Measurements from ENCODE around the gene SMAD9. TPM values are rescaled to one million over a fixed set of nuclear protein-coding genes. Genes with fewer than 3 reads are reported as not detected.

SMAD9 gene
- total and polyA plus RNA-seq, 2 of the 4 experiments (the other 2 are of a cell fraction) = 3.2 to 4.8 TPM

DNA sequence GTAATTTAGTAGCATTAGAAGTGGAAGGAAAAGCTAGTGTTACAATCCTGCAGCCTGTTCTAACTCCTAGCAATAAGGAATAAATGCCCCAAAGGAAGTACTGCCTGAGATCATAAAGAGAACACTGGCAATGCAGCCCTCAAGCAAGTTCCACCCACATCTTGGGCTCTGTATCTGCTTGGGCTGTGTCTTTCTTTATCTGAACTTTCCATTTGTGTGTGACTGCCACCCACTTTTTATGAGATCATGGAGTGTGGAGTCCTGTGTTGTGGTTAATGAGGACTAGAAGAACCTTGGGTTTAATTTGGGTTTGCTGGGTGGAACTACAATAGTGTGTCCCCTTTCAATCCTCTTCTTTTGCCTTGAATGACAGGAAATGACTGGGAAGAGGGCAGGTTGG, 62.8 kb downstream of the SMAD9 start:
- H2AK9ac ChIP-seq (replicated peaks; ENCODE audit: low read depth, low read length, poor library complexity) = no peak overlapping the region
- H3K4me3 ChIP-seq (ENCODE audit: insufficient read depth, low read depth, low read length) = no peak overlapping the region
- no peak overlapping the region for H2BK20ac ChIP-seq (ENCODE audit: low read depth, low read length)
- H3K79me1 ChIP-seq (ENCODE audit: low read depth in 1 of 2, low read length in 2 of 2) = peaks cover 0 to 3% of the 10 kb centered on the region in 2 experiments; a peak in 2 of 4 replicates
- POLR2A ChIA-PET (ENCODE audit: unreplicated experiment) = no interaction called here
- in situ Hi-C loops (cut with MboI; ENCODE audit: low sequenced_read_pairs) = loop anchor here (5.0 kb wide), 1 partner anchor 125 kb away; no protein-coding TSS in a partner anchor
- peaks cover 6% of the 10 kb centered on the region for H3K36me3 ChIP-seq (ENCODE audit: control insufficient read depth, insufficient read depth, low read length)
- H3K23ac ChIP-seq (ENCODE audit: low read depth, low read length) = no peak overlapping the region
- TF ChIP-seq MXI1 (IDR thresholded peaks at IDR 0.05; ENCODE audit: borderline replicate concordance, low read depth, low read length) = no peak
- no peak for TF ChIP-seq CHD1 (IDR thresholded peaks at IDR 0.05; ENCODE audit: low read depth, low read length)
- no peak for TF ChIP-seq MAZ (IDR thresholded peaks at IDR 0.05; ENCODE audit: borderline replicate concordance, low read depth, low read length)
- TF ChIP-seq, protein P1, sequence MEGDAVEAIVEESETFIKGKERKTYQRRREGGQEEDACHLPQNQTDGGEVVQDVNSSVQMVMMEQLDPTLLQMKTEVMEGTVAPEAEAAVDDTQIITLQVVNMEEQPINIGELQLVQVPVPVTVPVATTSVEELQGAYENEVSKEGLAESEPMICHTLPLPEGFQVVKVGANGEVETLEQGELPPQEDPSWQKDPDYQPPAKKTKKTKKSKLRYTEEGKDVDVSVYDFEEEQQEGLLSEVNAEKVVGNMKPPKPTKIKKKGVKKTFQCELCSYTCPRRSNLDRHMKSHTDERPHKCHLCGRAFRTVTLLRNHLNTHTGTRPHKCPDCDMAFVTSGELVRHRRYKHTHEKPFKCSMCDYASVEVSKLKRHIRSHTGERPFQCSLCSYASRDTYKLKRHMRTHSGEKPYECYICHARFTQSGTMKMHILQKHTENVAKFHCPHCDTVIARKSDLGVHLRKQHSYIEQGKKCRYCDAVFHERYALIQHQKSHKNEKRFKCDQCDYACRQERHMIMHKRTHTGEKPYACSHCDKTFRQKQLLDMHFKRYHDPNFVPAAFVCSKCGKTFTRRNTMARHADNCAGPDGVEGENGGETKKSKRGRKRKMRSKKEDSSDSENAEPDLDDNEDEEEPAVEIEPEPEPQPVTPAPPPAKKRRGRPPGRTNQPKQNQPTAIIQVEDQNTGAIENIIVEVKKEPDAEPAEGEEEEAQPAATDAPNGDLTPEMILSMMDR (conservative IDR thresholded peaks at IDR 0.05; ENCODE audit: low read depth, low read length) = no peak
- TF ChIP-seq POLR2A (IDR thresholded peaks at IDR 0.05; ENCODE audit: low read depth, low read length) = no peak
- no peak for TF ChIP-seq RCOR1 (IDR thresholded peaks at IDR 0.05; ENCODE audit: insufficient replicate concordance, low read length)
- TF ChIP-seq, protein P2, sequence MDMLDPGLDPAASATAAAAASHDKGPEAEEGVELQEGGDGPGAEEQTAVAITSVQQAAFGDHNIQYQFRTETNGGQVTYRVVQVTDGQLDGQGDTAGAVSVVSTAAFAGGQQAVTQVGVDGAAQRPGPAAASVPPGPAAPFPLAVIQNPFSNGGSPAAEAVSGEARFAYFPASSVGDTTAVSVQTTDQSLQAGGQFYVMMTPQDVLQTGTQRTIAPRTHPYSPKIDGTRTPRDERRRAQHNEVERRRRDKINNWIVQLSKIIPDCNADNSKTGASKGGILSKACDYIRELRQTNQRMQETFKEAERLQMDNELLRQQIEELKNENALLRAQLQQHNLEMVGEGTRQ (IDR thresholded peaks at IDR 0.05; ENCODE audit: low read depth, low read length) = no peak
- TF ChIP-seq CEBPB (IDR thresholded peaks at IDR 0.05; ENCODE audit: low read depth, low read length) = no peak
- no peak for TF ChIP-seq RAD21 (IDR thresholded peaks at IDR 0.05; ENCODE audit: low read length)
- TF ChIP-seq SMC3 (IDR thresholded peaks at IDR 0.05; ENCODE audit: low read depth, low read length) = no peak
- TF ChIP-seq MAFK (IDR thresholded peaks at IDR 0.05; ENCODE audit: low read depth, low read length) = no peak
- TF ChIP-seq NFE2L2 (IDR thresholded peaks at IDR 0.05; ENCODE audit: low read depth, low read length) = no peak
- TF ChIP-seq BHLHE40 (IDR thresholded peaks at IDR 0.05; ENCODE audit: low read depth, low read length) = no peak
- no peak for TF ChIP-seq RFX5 (IDR thresholded peaks at IDR 0.05; ENCODE audit: low read depth, low read length)
- TF ChIP-seq FOS (IDR thresholded peaks at IDR 0.05; ENCODE audit: low read depth, low read length) = no peak
- TF ChIP-seq, protein P3, sequence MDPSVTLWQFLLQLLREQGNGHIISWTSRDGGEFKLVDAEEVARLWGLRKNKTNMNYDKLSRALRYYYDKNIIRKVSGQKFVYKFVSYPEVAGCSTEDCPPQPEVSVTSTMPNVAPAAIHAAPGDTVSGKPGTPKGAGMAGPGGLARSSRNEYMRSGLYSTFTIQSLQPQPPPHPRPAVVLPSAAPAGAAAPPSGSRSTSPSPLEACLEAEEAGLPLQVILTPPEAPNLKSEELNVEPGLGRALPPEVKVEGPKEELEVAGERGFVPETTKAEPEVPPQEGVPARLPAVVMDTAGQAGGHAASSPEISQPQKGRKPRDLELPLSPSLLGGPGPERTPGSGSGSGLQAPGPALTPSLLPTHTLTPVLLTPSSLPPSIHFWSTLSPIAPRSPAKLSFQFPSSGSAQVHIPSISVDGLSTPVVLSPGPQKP (IDR thresholded peaks at IDR 0.05; ENCODE audit: borderline replicate concordance, low read depth, low read length) = no peak
- no peak overlapping the region for H4K5ac ChIP-seq (ENCODE audit: low read depth, low read length)
- no peak overlapping the region for H2BK5ac ChIP-seq (ENCODE audit: low read depth, low read length, poor library complexity, severe bottlenecking)
- H3K56ac ChIP-seq (ENCODE audit: extremely low read depth, insufficient read depth, low read length) = no peak overlapping the region
- peak overlapping the region; percentile 17; the same call in 1 of the 2 replicates for H2AK5ac ChIP-seq (ENCODE audit: low read depth, low read length)
- H3K18ac ChIP-seq (ENCODE audit: low read depth, low read length) = no peak overlapping the region
- H2AFZ ChIP-seq (replicated peaks; ENCODE audit: low read length, poor library complexity) = no peak overlapping the region
- no peaks in the 10 kb centered on the region; the same call in 1 of the 2 replicates for H3K4me1 ChIP-seq (ENCODE audit: control insufficient read depth, insufficient read depth, low read length)
- peaks cover 3% of the 10 kb centered on the region; the same call in 1 of the 2 replicates for H3K9me1 ChIP-seq (ENCODE audit: insufficient read depth, low read length)
- no peak for DNase-seq
- H3K27me3 ChIP-seq (ENCODE audit: control insufficient read depth, insufficient read depth, low read length) = no peaks in the 10 kb centered on the region
- no peak overlapping the region for H3K4me2 ChIP-seq (ENCODE audit: low read depth, low read length)
- no peak overlapping the region for H3K27ac ChIP-seq (ENCODE audit: insufficient read depth, low read length)
- H3K9ac ChIP-seq (ENCODE audit: low read depth, low read length) = no peak overlapping the region
- BruUV-seq (replicated peaks) = no TSS peak
- H3K4ac ChIP-seq (ENCODE audit: low read depth, low read length) = no peak overlapping the region
- intact Hi-C loops (cut with micrococcal nuclease) = no loop called here
- ATAC-seq (ENCODE audit: low read depth) = no peak
- dilution Hi-C loops (cut with HindIII; ENCODE audit: low sequenced_read_pairs, unreplicated experiment) = loop anchor here (25.0 kb wide), 1 partner anchor 130 kb away; the partner anchor contains the start of gene ALG5
- H4K91ac ChIP-seq (ENCODE audit: insufficient read depth, low read depth, low read length) = no peak overlapping the region
- no peaks in the 10 kb centered on the region for H3K9me3 ChIP-seq (ENCODE audit: control insufficient read depth, insufficient read depth, low read length)
- no peak overlapping the region for H4K8ac ChIP-seq (ENCODE audit: low read depth in 2 of 2, low read length in 2 of 2)
- H3K14ac ChIP-seq (replicated peaks; ENCODE audit: low read depth, low read length) = no peak overlapping the region
- no peak overlapping the region for H2BK120ac ChIP-seq (ENCODE audit: low read depth, low read length)
- H4K20me1 ChIP-seq (ENCODE audit: insufficient read depth, low read length) = no peaks in the 10 kb centered on the region
- no peak overlapping the region for H2BK15ac ChIP-seq (ENCODE audit: low read depth, low read length)
- CTCF ChIA-PET = interaction anchor here (1.1 to 2.0 kb wide), 3 partner anchors 20 to 124 kb away, joined by 3 to 20 read pairs (median 5); no protein-coding TSS in a partner anchor
